Natural killer cell (primary cell): Measurements from ENCODE around the gene SERINC3. TPM values are rescaled to one million over a fixed set of nuclear protein-coding genes. Genes with fewer than 3 reads are reported as not detected.

Experiments used
- ATAC-seq, 3 donors: fragments of 150-1000 bp in 2 of 3; fragments of 200-7000 bp in 1 of 3; cut with Tn5 transposase; 1 replicate in 1 of 3; 2 replicates in 2 of 3; pipeline ENCODE4 v1.10.0; 2021; ENCODE audit warnings: mild to moderate bottlenecking in 2 of 3, moderate library complexity in 2 of 3
- DNase-seq, 2 donors: peaks; one replicate each; pipeline versions ENCODE4 v3.0.0 to v3.0.0-alpha.2; 2013 to 2021; ENCODE audit warnings: mixed read lengths in 1 of 2
- H3K27ac ChIP-seq: one replicate; pipeline ENCODE4 v1.5.1; 2013; ENCODE audit warnings: mild to moderate bottlenecking, low read length
- H3K27me3 ChIP-seq: one replicate; pipeline ENCODE4 v1.6.1; 2013; ENCODE audit warnings: low read length; ENCODE audit not compliant: control insufficient read depth, insufficient read depth
- H3K36me3 ChIP-seq: one replicate; pipeline ENCODE4 v1.6.1; 2013; ENCODE audit warnings: low read length; ENCODE audit not compliant: control insufficient read depth, insufficient read depth
- H3K4me1 ChIP-seq: one replicate; pipeline ENCODE4 v1.6.1; 2013; ENCODE audit warnings: low read length; ENCODE audit not compliant: control insufficient read depth, insufficient read depth
- H3K4me3 ChIP-seq: one replicate; pipeline ENCODE4 v1.5.1; 2013; ENCODE audit warnings: low read length
- H3K9me3 ChIP-seq: one replicate; pipeline ENCODE4 v1.6.1; 2013; ENCODE audit warnings: low read length; ENCODE audit not compliant: control insufficient read depth, insufficient read depth
- H3K27ac Mint-ChIP-seq, 2 donors: one replicate each; pipeline ENCODE4 v1.8.0; 2022; ENCODE audit warnings: mild to moderate bottlenecking in 2 of 2, mixed read lengths in 2 of 2, moderate library complexity in 1 of 2
- H3K27me3 Mint-ChIP-seq, 2 donors: one replicate each; pipeline ENCODE4 v1.8.0; 2022; ENCODE audit warnings: low read depth in 2 of 2, mixed read lengths in 2 of 2
- H3K36me3 Mint-ChIP-seq: one replicate; pipeline ENCODE4 v1.8.0; 2022; ENCODE audit warnings: mixed read lengths
- H3K4me1 Mint-ChIP-seq, 2 donors: one replicate each; pipeline ENCODE4 v1.8.0; 2022; ENCODE audit warnings: mixed read lengths in 2 of 2
- H3K4me3 Mint-ChIP-seq: one replicate; pipeline ENCODE4 v1.8.0; 2022; ENCODE audit warnings: mild to moderate bottlenecking, moderate library complexity, mixed read lengths
- H3K9me3 Mint-ChIP-seq, 2 donors: one replicate each; pipeline ENCODE4 v1.8.0; 2022; ENCODE audit warnings: mixed read lengths in 2 of 2
- WGBS: methylation state at CpG from one replicate; pipeline ENCODE4 v1.1.7; 2013; ENCODE audit warnings: missing lambda C conversion rate; ENCODE audit not compliant: insufficient coverage; 5-methylcytosine and 5-hydroxymethylcytosine counted together
- intact Hi-C: fragments of 100-400 bp; cut with micrococcal nuclease; formaldehyde crosslinking; loops from one replicate; pipeline ENCODE4 v1.14.2; 2022
- total RNA-seq, 4 donors: library from RNA; stranded (reverse); fragments of 120-200 nt in 1 of 4; gene quantifications; one replicate each; pipeline versions ENCODE4 v1.2.3 to v1.2.4, GENCODE V29; 2013 to 2022
- TF ChIP-seq, protein P1 (sequence below): fragments of 200-600 bp; IDR thresholded peaks from one replicate; pipeline ENCODE4 v1.8.0; 2022; ENCODE audit warnings: antibody characterized with exemption

Gene SERINC3
- total RNA-seq, 3 donors from 2014 or later (not counting 1 experiment from before 2014, with no cell fraction given) = 70.1 to 89.6 (median 78.6) TPM

DNA sequence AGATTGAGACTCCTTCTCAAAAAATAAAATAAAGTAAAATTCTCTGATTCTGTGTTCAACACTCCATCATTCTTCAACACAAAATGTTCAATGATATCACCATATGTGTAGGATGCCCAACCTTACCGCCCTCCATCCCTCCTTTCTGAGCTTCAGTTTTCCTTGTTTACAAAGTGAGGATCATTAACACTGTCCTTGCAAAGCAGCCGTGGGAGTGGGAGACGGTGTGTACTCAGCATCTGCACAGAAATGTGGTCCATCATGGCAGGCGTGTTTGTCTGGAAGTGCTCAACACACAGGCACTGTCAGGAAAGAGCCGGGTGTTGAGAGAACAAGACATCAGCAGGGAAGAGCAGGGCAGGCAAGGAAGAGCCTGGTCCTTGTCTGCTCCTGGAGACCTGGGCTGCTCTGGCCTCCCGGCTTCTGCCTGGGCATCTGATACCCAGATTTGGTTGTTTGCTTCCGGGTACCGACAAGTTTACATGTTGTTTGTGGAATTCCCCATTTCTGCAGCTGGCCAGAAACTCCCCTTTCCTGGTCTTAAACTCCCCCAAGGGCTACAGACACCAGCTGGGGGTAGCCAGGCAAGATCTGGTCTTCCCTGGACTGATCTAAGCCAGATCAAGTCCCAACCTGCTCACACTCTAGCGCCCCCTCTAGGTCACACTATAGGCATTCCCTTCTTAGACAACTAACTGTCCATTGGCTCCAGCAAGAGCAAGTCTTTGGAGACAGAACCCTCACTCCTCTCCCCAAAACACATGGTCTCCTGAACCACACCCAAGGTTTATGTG is 72.9 kb downstream of the SERINC3 start:
- TF ChIP-seq, protein P1, sequence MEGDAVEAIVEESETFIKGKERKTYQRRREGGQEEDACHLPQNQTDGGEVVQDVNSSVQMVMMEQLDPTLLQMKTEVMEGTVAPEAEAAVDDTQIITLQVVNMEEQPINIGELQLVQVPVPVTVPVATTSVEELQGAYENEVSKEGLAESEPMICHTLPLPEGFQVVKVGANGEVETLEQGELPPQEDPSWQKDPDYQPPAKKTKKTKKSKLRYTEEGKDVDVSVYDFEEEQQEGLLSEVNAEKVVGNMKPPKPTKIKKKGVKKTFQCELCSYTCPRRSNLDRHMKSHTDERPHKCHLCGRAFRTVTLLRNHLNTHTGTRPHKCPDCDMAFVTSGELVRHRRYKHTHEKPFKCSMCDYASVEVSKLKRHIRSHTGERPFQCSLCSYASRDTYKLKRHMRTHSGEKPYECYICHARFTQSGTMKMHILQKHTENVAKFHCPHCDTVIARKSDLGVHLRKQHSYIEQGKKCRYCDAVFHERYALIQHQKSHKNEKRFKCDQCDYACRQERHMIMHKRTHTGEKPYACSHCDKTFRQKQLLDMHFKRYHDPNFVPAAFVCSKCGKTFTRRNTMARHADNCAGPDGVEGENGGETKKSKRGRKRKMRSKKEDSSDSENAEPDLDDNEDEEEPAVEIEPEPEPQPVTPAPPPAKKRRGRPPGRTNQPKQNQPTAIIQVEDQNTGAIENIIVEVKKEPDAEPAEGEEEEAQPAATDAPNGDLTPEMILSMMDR = no peak
- ATAC-seq (peak in 1 of 3 donors; percentile 35), DNase-seq (peak in 1 of 2 donors; percentile 36)
- Histone ChIP-seq H3K4me1 (no peaks in the 10 kb centered on the region), H3K36me3 (no peaks in the 10 kb centered on the region), H3K27me3 (no peaks in the 10 kb centered on the region), H3K27ac (no peak overlapping the region), H3K9me3 (no peaks in the 10 kb centered on the region), H3K4me3 (no peak overlapping the region)
- no peaks in the 10 kb centered on the region for H3K36me3 Mint-ChIP-seq
- H3K4me1 Mint-ChIP-seq = no peaks in the 10 kb centered on the region
- H3K27me3 Mint-ChIP-seq = peaks cover 9 to 12% of the 10 kb centered on the region in 2 donors
- intact Hi-C loops = no loop called here
- no peaks in the 10 kb centered on the region for H3K9me3 Mint-ChIP-seq
- H3K27ac Mint-ChIP-seq = no peak overlapping the region
- WGBS = 80% methylated on average over 9 of the region's 9 CpGs
- H3K4me3 Mint-ChIP-seq = no peak overlapping the region

DNA sequence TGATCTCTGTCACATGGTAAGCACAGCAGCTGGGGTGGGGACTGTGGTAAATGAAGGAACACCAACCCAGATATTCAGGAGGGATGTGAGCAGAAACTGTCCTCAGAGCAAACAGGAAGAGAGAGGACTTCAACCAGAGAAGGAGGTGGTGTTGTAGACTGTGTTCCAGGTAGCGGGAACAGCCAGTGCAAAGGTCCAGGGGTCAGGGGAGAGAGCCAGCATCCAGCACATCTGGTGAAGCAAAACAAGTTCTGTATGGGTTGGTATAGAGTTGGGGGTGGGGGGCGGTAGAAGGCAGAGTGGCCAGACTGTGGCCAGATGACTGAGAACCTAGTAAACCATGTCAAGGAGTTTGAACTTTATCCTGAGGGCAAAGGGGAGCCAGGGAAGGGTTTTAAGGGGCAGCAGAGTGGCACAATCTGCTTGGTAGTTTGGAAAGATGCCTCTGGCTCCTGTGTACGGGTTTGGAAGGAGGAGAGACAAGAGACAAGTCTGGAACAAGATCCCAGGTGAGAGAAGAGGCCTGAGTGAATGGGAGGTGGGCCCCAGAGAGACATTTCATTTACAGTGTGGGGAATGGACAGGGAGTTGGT is 73.9 kb downstream of the SERINC3 start:
- Histone ChIP-seq H3K4me3 (no peak overlapping the region), H3K27me3 (no peaks in the 10 kb centered on the region), H3K9me3 (no peaks in the 10 kb centered on the region), H3K36me3 (no peaks in the 10 kb centered on the region), H3K27ac (no peak overlapping the region), H3K4me1 (no peaks in the 10 kb centered on the region)
- TF ChIP-seq, protein P1 = no peak
- Mint-ChIP-seq H3K27ac (no peak overlapping the region), H3K4me1 (no peaks in the 10 kb centered on the region), H3K9me3 (no peaks in the 10 kb centered on the region), H3K27me3 (peaks cover 9 to 12% of the 10 kb centered on the region in 2 donors), H3K4me3 (no peak overlapping the region), H3K36me3 (no peaks in the 10 kb centered on the region)
- 85% methylated on average over 3 of the region's 3 CpGs for WGBS
- intact Hi-C loops = no loop called here
- no peak for ATAC-seq
- no peak for DNase-seq

Other genes with a start within 250 kb of the SERINC3 start
- 1 to 10 TPM; 3.7 to 6.0 (median 3.9) TPM for gene FITM2, start 210.9 kb downstream of the SERINC3 start, total RNA-seq
- not detected for gene R3HDML, start 185.0 kb downstream of the SERINC3 start, total RNA-seq
- not detected for gene HNF4A, start 166.4 kb downstream of the SERINC3 start, total RNA-seq
- 10 to 100 TPM; 17.2 to 22.9 (median 22.5) TPM for gene TTPAL, start 46.2 kb downstream of the SERINC3 start, total RNA-seq
- gene PKIG, start 60.5 kb upstream of the SERINC3 start, total RNA-seq = 1 to 10 TPM in 2 of 3 donors, under 1 TPM in 1; 0.82 to 1.5 (median 1.5) TPM
- gene ADA, start 129.6 kb upstream of the SERINC3 start, total RNA-seq = 10 to 100 TPM; 71.7 to 94.2 (median 73.9) TPM
- not detected for gene CCN5, start 193.3 kb upstream of the SERINC3 start, total RNA-seq
- not detected for gene KCNK15, start 223.8 kb upstream of the SERINC3 start, total RNA-seq